Activated CD8-positive, alpha-beta T cell treated with anti-CD3 and anti-CD28 coated beads for 36 hours (primary cell): ENCODE measurements around the gene HSH2D. TPM values are rescaled to one million over a fixed set of nuclear protein-coding genes. Genes with fewer than 3 reads are reported as not detected.
A peak's percentile ranks its signal among the peaks of the same experiment; 100 is the strongest.

Source experiments
- ATAC-seq: fragments of 200-7000 bp; cut with Tn5 transposase; one replicate; pipeline ENCODE4 v1.10.0; 2021; ENCODE audit warnings: mild to moderate bottlenecking, moderate library complexity
- CTCF ChIA-PET: fragments of 350-600 bp; sonication (Branson Sonifier 250); formaldehyde crosslinking; loops from one replicate; lab custom pipeline; 2021; ENCODE audit warnings: antibody characterized with exemption; lab: Charles Lee
- POLR2A ChIA-PET: fragments of 350-600 bp; sonication (Branson Sonifier 250); formaldehyde crosslinking; loops from one replicate; lab custom pipeline; 2021; ENCODE audit warnings: antibody characterized with exemption; lab: Charles Lee
- DNase-seq: peaks from one replicate; pipeline ENCODE4 v3.0.0-alpha.2; 2020
- H3K27ac Mint-ChIP-seq: one replicate; pipeline ENCODE4 v1.8.0; 2021; ENCODE audit warnings: mild to moderate bottlenecking, mixed read lengths
- H3K27me3 Mint-ChIP-seq: one replicate; pipeline ENCODE4 v1.8.0; 2021; ENCODE audit warnings: mixed read lengths
- H3K36me3 Mint-ChIP-seq: one replicate; pipeline ENCODE4 v1.8.0; 2021; ENCODE audit warnings: low read depth, mixed read lengths
- H3K4me1 Mint-ChIP-seq: one replicate; pipeline ENCODE4 v1.8.0; 2021; ENCODE audit warnings: low read depth, mixed read lengths
- H3K4me3 Mint-ChIP-seq: one replicate; pipeline ENCODE4 v1.8.0; 2021; ENCODE audit warnings: mild to moderate bottlenecking, moderate library complexity, mixed read lengths
- H3K9me3 Mint-ChIP-seq: one replicate; pipeline ENCODE4 v1.8.0; 2021; ENCODE audit warnings: mixed read lengths
- intact Hi-C: fragments of 100-400 bp; cut with micrococcal nuclease; formaldehyde crosslinking; loops from one replicate; pipeline ENCODE4 v1.10.0; 2022
- total RNA-seq, 2 experiments: library from RNA; stranded (reverse); gene quantifications; one replicate each; pipeline ENCODE4 v1.2.3, GENCODE V29; 2021
- TF ChIP-seq, protein P1 (sequence below): fragments of 200-600 bp; IDR thresholded peaks from one replicate; pipeline ENCODE4 v1.8.0; 2022; ENCODE audit warnings: antibody characterized with exemption, mild to moderate bottlenecking

The HSH2D gene
- total RNA-seq, 2 experiments from 2014 or later: 23.5 to 25.5 TPM

- H3K27ac Mint-ChIP-seq: peak within 1 kb of the TSS; percentile 97
- no peaks in the 10 kb centered on the region for H3K9me3 Mint-ChIP-seq
- TF ChIP-seq, protein P1, sequence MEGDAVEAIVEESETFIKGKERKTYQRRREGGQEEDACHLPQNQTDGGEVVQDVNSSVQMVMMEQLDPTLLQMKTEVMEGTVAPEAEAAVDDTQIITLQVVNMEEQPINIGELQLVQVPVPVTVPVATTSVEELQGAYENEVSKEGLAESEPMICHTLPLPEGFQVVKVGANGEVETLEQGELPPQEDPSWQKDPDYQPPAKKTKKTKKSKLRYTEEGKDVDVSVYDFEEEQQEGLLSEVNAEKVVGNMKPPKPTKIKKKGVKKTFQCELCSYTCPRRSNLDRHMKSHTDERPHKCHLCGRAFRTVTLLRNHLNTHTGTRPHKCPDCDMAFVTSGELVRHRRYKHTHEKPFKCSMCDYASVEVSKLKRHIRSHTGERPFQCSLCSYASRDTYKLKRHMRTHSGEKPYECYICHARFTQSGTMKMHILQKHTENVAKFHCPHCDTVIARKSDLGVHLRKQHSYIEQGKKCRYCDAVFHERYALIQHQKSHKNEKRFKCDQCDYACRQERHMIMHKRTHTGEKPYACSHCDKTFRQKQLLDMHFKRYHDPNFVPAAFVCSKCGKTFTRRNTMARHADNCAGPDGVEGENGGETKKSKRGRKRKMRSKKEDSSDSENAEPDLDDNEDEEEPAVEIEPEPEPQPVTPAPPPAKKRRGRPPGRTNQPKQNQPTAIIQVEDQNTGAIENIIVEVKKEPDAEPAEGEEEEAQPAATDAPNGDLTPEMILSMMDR: no peak
- no peaks in the 10 kb centered on the region for H3K27me3 Mint-ChIP-seq
- H3K4me1 Mint-ChIP-seq: peaks cover 41% of the 10 kb centered on the region
- peaks cover 30% of the 10 kb centered on the region for H3K36me3 Mint-ChIP-seq
- ChIA-PET CTCF (interaction anchor here (0.8 to 2.6 kb wide), 8 partner anchors 9 to 220 kb away, joined by 3 to 17 read pairs (median 3); partner anchors contain the start of gene FAM32A), POLR2A (interaction anchor here (0.6 to 2.0 kb wide), 7 partner anchors 10 to 347 kb away, joined by 3 to 8 read pairs (median 3); partner anchors contain the start of gene HSH2D)
- DNase-seq: peak; percentile 99
- H3K4me3 Mint-ChIP-seq: peak within 1 kb of the TSS; percentile 90
- intact Hi-C loops: no loop called here
- ATAC-seq: peak; percentile 90
These were observed 54.3 kb downstream of the HSH2D start, which contains the start of gene AP1M1 for GRCh38 chr19:16197622-16198369. Gene AP1M1, plus strand, starts transcription at chr19:16197911. Its CDS starts 116 bp downstream, at chr19:16198027.

- POLR2A ChIA-PET: interaction anchor here (0.6 to 2.0 kb wide), 7 partner anchors 8 to 173 kb away, joined by 3 to 8 read pairs (median 3); partner anchors contain the start of gene HSH2D
- CTCF ChIA-PET: interaction anchor here (0.8 to 2.6 kb wide), 8 partner anchors 10 to 219 kb away, joined by 3 to 17 read pairs (median 3); partner anchors contain the start of gene FAM32A
- peaks cover 32% of the 10 kb centered on the region for H3K36me3 Mint-ChIP-seq
- peak overlapping the region; percentile 75 for H3K27ac Mint-ChIP-seq
- H3K9me3 Mint-ChIP-seq: no peaks in the 10 kb centered on the region
- DNase-seq: no peak
- H3K27me3 Mint-ChIP-seq: no peaks in the 10 kb centered on the region
- peaks cover 46% of the 10 kb centered on the region for H3K4me1 Mint-ChIP-seq
- intact Hi-C loops: no loop called here
- peak overlapping the region; percentile 90 for H3K4me3 Mint-ChIP-seq
- no peak for ATAC-seq
- TF ChIP-seq, protein P1: no peak
These were observed 54.8 kb downstream of the HSH2D start for GRCh38 chr19:16198370-16198651.

DNA sequence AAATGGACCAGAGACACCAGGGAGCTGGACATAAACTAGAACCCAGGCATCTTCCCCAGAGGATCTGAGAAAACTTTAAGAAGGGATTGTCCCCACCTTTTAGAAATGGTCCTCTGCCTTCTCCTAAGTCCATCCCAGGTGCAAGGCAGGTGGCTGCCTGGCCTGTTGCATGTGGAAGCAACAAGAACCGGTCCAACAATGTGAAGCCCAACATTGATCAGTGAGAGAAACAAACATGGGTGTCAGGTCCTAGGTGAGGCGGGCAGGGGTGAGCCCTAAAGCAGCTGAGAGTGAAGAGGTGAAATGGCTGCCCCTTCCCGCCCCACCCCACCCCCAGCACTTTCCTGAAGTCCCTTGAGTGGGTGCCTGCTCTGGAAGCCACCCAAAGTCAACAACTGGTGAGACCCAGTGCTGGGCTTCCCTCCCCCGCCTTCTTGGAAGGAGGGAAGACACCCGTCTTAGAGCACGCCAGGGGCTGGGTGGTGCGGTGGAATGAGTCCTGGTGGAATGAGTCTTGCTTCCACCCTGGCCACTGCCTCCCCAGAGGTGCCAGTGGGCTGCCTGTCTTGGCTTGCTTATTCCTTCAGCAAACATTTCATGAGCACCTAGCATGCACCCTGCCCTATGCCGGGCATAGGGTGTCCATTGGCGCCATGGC, 55.9 kb downstream of the HSH2D start:
- intact Hi-C loops: no loop called here
- POLR2A ChIA-PET: interaction anchor here (1.4 to 2.7 kb wide), 2 partner anchors 9 to 14 kb away, joined by 5 to 9 read pairs; partner anchors contain the start of gene FAM32A
- DNase-seq (no peak), ATAC-seq (no peak)
- CTCF ChIA-PET: interaction anchor here (1.7 kb wide), 1 partner anchor 184 kb away, joined by 5 read pairs; no protein-coding TSS in a partner anchor
- peaks cover 40% of the 10 kb centered on the region for H3K36me3 Mint-ChIP-seq
- H3K4me3 Mint-ChIP-seq: peak overlapping the region; percentile 90
- TF ChIP-seq, protein P1: no peak
- peaks cover 54% of the 10 kb centered on the region for H3K4me1 Mint-ChIP-seq
- H3K9me3 Mint-ChIP-seq: no peaks in the 10 kb centered on the region
- H3K27ac Mint-ChIP-seq: peak overlapping the region; percentile 78
- H3K27me3 Mint-ChIP-seq: no peaks in the 10 kb centered on the region

DNA sequence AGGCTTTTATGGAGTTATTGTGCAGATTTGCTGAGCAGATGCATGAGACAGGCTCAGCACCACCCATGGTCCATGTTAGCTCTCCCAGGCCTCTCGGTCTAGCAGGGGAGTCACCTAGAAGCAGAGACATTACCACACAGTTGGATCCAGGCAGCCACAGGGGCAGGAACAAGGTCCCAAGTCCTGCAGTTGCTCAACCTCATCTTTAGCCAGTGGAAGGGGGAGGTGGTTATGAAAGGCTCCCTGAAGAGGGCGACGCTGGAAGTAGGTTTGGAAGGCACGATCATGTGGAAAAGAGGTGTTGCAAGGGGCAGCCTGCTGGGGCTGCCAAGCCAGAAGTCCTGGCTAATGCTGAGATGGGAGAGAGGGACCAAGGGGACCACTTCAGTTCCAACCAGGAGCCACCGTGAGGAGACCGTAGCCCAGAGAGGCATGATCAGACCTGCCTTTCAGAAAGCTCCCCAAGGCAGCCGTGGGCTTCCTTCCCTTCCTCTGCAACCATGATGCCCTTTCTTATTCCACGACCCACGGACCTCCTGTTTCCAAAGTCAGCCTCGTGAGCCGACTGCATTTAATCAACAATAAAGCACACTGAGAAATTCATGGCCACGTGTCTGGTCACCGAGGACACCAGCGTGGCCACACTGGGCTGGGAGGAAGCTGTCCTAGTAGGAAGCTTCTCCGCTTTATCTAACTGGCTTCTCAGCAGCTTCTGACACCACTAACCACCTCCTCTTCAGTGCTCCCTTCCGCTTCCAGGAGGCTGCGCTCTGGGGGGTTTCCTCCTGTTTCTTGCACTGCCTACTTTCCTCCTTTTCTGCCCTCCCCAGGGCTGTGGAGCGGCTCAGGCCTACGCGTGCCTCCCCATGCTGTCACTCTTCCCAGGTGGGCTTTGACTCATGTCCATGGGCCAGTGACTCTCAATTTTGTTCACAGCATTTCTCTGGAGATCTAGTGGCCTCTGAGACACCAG, 56.8 kb downstream of the HSH2D start:
- Mint-ChIP-seq H3K36me3 (peaks cover 40% of the 10 kb centered on the region), H3K9me3 (no peaks in the 10 kb centered on the region), H3K27me3 (no peaks in the 10 kb centered on the region), H3K4me1 (peaks cover 54% of the 10 kb centered on the region), H3K4me3 (peak overlapping the region; percentile 57), H3K27ac (peak overlapping the region; percentile 78)
- intact Hi-C loops: no loop called here
- POLR2A ChIA-PET: interaction anchor here (2.7 kb wide), 1 partner anchor 15 kb away, joined by 9 read pairs; the partner anchor contains the start of gene FAM32A
- no peak for ATAC-seq
- CTCF ChIA-PET: interaction anchor here (1.7 kb wide), 1 partner anchor 183 kb away, joined by 5 read pairs; no protein-coding TSS in a partner anchor
- TF ChIP-seq, protein P1: no peak
- peak; percentile 44 for DNase-seq
